Measurements from ENCODE around the gene DDA1. TPM values are rescaled to one million over a fixed set of nuclear protein-coding genes. Genes with fewer than 3 reads are reported as not detected.

The DDA1 gene
- total RNA-seq, 1 experiment from 2014 or later: 42.8 TPM

- H3K9me3 Mint-ChIP-seq: no peaks in the 10 kb centered on the region
- no peak for DNase-seq (ENCODE audit: low spot score)
- POLR2A ChIA-PET: no interaction called here
- no peak for ATAC-seq
- H3K27ac Mint-ChIP-seq: no peak overlapping the region
- H3K4me1 Mint-ChIP-seq: peaks cover 14% of the 10 kb centered on the region
- peaks cover 17% of the 10 kb centered on the region for H3K36me3 Mint-ChIP-seq
- CTCF ChIA-PET: interaction anchor here (0.6 to 1.0 kb wide), 2 partner anchors 67 to 79 kb away, joined by 3 read pairs; no protein-coding TSS in a partner anchor
- H3K27me3 Mint-ChIP-seq (ENCODE audit: low read depth): no peaks in the 10 kb centered on the region; the same call in 1 of the 2 replicates
- no peak overlapping the region for H3K4me3 Mint-ChIP-seq
- TF ChIP-seq ZNF232 (CRISPR knock-in tag; IDR thresholded peaks at IDR 0.05): no peak
- TF ChIP-seq RORB (CRISPR knock-in tag; IDR thresholded peaks at IDR 0.05): no peak
- no peak for TF ChIP-seq ZSCAN18 (CRISPR knock-in tag; IDR thresholded peaks at IDR 0.05)
Measured at GRCh38 chr19:17324357-17325114, 15.2 kb downstream of the DDA1 start.

DNA sequence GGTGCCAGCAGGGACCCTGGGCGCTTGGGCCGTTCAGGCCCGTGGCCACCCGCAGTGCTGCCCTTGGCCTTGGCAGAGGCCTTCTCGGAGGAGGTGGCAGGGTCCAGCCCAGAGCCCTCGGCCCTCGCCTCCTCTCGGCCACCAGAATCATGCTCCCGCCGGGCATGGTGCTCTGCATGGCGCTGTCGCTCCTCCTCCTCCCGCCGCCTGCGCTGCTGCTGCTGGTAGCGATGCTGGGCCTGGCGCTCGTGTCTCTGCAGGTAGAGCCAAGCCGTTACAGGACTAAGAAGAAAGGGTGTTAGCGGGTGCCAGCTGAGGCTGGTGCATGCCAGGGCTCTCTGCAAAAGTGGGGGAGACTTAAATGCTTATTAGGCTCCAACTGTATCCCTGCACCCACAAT, 15.8 kb downstream of the DDA1 start:
- Mint-ChIP-seq H3K4me3 (no peak overlapping the region), H3K4me1 (peaks cover 16% of the 10 kb centered on the region), H3K27ac (no peak overlapping the region), H3K27me3 (ENCODE audit: low read depth) (peaks cover 2% of the 10 kb centered on the region; the same call in 1 of the 2 replicates), H3K9me3 (no peaks in the 10 kb centered on the region), H3K36me3 (peaks cover 15% of the 10 kb centered on the region)
- no peak for ATAC-seq
- POLR2A ChIA-PET: no interaction called here
- CTCF ChIA-PET: interaction anchor here (1.0 kb wide), 1 partner anchor 67 kb away, joined by 3 read pairs; no protein-coding TSS in a partner anchor
- DNase-seq (ENCODE audit: low spot score): no peak
- TF ChIP-seq ZNF423 (CRISPR knock-in tag; IDR thresholded peaks at IDR 0.05) (no peak), CREB1 (CRISPR knock-in tag; IDR thresholded peaks at IDR 0.05) (no peak)

GRCh38 chr19:17325881-17326594, 16.7 kb downstream of the DDA1 start:
- CTCF ChIA-PET: interaction anchor here (0.9 to 3.5 kb wide), 11 partner anchors 10 to 111 kb away, joined by 3 to 35 read pairs (median 9); partner anchors contain the start of genes ANKLE1, DDA1, MRPL34 and USE1
- Mint-ChIP-seq H3K36me3 (peaks cover 6% of the 10 kb centered on the region), H3K9me3 (no peaks in the 10 kb centered on the region), H3K27ac (no peak overlapping the region), H3K27me3 (ENCODE audit: low read depth) (peaks cover 2% of the 10 kb centered on the region; the same call in 1 of the 2 replicates), H3K4me3 (peak overlapping the region; percentile 43; the same call in 1 of the 2 replicates), H3K4me1 (peaks cover 16% of the 10 kb centered on the region)
- no peak for DNase-seq (ENCODE audit: low spot score)
- TF ChIP-seq, protein P1, sequence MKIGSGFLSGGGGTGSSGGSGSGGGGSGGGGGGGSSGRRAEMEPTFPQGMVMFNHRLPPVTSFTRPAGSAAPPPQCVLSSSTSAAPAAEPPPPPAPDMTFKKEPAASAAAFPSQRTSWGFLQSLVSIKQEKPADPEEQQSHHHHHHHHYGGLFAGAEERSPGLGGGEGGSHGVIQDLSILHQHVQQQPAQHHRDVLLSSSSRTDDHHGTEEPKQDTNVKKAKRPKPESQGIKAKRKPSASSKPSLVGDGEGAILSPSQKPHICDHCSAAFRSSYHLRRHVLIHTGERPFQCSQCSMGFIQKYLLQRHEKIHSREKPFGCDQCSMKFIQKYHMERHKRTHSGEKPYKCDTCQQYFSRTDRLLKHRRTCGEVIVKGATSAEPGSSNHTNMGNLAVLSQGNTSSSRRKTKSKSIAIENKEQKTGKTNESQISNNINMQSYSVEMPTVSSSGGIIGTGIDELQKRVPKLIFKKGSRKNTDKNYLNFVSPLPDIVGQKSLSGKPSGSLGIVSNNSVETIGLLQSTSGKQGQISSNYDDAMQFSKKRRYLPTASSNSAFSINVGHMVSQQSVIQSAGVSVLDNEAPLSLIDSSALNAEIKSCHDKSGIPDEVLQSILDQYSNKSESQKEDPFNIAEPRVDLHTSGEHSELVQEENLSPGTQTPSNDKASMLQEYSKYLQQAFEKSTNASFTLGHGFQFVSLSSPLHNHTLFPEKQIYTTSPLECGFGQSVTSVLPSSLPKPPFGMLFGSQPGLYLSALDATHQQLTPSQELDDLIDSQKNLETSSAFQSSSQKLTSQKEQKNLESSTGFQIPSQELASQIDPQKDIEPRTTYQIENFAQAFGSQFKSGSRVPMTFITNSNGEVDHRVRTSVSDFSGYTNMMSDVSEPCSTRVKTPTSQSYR (CRISPR knock-in tag; IDR thresholded peaks at IDR 0.05): no peak
- POLR2A ChIA-PET: interaction anchor here (0.6 to 1.4 kb wide), 2 partner anchors 17 to 97 kb away, joined by 3 to 5 read pairs; partner anchors contain the start of gene DDA1
- no peak for ATAC-seq

DNA sequence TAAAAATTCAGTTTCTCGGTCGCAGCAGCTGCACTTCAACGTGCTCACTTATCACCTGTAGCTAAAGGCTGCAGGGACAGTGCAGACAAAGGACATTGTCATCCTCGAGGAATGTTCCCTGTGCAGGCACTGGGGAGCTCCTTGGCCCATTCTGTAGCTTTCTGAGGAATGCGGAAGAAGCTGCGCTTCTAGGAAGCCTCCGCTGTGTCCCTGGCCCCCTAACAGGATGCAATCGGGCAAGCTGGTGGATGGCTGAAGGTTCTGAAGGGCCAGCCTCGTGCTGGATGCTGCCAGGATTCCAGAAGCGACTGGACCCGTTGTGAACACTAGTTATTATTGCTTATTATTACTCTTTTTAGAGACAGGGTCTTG, 17.2 kb downstream of the DDA1 start:
- Mint-ChIP-seq H3K27ac (no peak overlapping the region), H3K27me3 (ENCODE audit: low read depth) (peaks cover 2% of the 10 kb centered on the region; the same call in 1 of the 2 replicates), H3K36me3 (peaks cover 9% of the 10 kb centered on the region), H3K4me3 (peak overlapping the region; percentile 43), H3K4me1 (peaks cover 16% of the 10 kb centered on the region), H3K9me3 (no peaks in the 10 kb centered on the region)
- DNase-seq (ENCODE audit: low spot score) (no peak), ATAC-seq (no peak)
- CTCF ChIA-PET: interaction anchor here (0.9 to 3.5 kb wide), 16 partner anchors 9 to 128 kb away, joined by 3 to 35 read pairs (median 7); partner anchors contain the start of genes ANKLE1, DDA1, MRPL34 and USE1
- POLR2A ChIA-PET: interaction anchor here (1.0 to 1.4 kb wide), 3 partner anchors 13 to 24 kb away, joined by 4 to 11 read pairs (median 5); partner anchors contain the start of genes ABHD8 and DDA1
- no peak for TF ChIP-seq E2F4 (CRISPR knock-in tag; IDR thresholded peaks at IDR 0.05; ENCODE audit: borderline replicate concordance, low read depth)
- TF ChIP-seq ZBTB21 (CRISPR knock-in tag; IDR thresholded peaks at IDR 0.05; ENCODE audit: borderline replicate concordance): no peak
- TF ChIP-seq SOX15 (CRISPR knock-in tag; IDR thresholded peaks at IDR 0.05): no peak
- TF ChIP-seq SMAD3 (CRISPR knock-in tag; IDR thresholded peaks at IDR 0.05; ENCODE audit: borderline replicate concordance): no peak
- TF ChIP-seq KAT7 (CRISPR knock-in tag; IDR thresholded peaks at IDR 0.05; ENCODE audit: borderline replicate concordance): no peak
- TF ChIP-seq, protein P2, sequence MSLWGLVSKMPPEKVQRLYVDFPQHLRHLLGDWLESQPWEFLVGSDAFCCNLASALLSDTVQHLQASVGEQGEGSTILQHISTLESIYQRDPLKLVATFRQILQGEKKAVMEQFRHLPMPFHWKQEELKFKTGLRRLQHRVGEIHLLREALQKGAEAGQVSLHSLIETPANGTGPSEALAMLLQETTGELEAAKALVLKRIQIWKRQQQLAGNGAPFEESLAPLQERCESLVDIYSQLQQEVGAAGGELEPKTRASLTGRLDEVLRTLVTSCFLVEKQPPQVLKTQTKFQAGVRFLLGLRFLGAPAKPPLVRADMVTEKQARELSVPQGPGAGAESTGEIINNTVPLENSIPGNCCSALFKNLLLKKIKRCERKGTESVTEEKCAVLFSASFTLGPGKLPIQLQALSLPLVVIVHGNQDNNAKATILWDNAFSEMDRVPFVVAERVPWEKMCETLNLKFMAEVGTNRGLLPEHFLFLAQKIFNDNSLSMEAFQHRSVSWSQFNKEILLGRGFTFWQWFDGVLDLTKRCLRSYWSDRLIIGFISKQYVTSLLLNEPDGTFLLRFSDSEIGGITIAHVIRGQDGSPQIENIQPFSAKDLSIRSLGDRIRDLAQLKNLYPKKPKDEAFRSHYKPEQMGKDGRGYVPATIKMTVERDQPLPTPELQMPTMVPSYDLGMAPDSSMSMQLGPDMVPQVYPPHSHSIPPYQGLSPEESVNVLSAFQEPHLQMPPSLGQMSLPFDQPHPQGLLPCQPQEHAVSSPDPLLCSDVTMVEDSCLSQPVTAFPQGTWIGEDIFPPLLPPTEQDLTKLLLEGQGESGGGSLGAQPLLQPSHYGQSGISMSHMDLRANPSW (CRISPR knock-in tag; conservative IDR thresholded peaks at IDR 0.05; ENCODE audit: low read depth): no peak
- no peak for TF ChIP-seq GRHL2 (CRISPR knock-in tag; IDR thresholded peaks at IDR 0.05; ENCODE audit: insufficient replicate concordance, severe bottlenecking)
